Measurements from ENCODE around the gene NOSTRIN. TPM values are rescaled to one million over a fixed set of nuclear protein-coding genes. Genes with fewer than 3 reads are reported as not detected.

The NOSTRIN gene
- total RNA-seq, 1 donor from 2014 or later = 0.42 TPM

DNA sequence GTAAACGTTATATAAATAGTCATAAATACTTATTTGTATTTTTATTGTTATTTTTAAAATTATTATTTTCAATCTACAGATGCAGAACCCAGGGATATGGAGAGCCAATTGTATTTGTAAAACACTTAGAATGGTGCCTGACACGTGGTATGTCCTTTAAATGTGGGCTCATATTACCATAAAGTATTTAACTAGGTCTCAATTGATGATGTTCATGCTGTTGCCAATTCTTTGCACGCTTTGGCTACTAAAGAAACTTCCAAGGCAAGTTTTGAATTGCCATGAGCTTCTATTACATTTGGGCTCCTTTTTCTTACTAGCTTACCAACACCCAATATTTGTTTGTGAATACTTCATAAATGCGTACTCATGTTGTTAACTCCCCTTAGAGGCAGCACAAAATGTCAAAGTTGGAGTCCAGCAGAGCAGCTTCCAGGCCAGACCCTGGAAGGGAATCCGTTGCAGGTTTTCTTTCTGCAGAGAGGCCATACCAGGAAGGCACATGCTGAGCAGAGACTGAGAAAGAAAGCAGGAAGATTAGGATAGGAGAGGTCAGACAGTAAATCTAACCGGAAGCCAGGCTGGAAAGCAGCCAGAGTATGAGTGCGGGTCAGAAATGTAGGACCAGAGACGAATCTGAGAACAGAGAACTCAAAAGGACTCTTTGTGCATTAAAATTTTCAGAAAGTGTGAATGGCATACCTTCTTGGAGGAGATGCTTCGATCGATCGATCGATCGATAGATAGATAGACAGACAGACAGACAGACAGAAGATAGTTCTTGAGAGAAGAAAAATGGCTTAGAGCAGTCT is 4.2 kb upstream of the NOSTRIN start:
- H3K4me3 ChIP-seq (ENCODE audit: low read depth, low read length) = no peak overlapping the region
- DNase-seq (ENCODE audit: low read depth) = no peak
- no peaks in the 10 kb centered on the region for H3K27me3 ChIP-seq (ENCODE audit: control insufficient read depth, insufficient read depth, low read length)
- no peaks in the 10 kb centered on the region for H3K36me3 ChIP-seq (ENCODE audit: control insufficient read depth, insufficient read depth, low read length)
- TF ChIP-seq, protein P1, sequence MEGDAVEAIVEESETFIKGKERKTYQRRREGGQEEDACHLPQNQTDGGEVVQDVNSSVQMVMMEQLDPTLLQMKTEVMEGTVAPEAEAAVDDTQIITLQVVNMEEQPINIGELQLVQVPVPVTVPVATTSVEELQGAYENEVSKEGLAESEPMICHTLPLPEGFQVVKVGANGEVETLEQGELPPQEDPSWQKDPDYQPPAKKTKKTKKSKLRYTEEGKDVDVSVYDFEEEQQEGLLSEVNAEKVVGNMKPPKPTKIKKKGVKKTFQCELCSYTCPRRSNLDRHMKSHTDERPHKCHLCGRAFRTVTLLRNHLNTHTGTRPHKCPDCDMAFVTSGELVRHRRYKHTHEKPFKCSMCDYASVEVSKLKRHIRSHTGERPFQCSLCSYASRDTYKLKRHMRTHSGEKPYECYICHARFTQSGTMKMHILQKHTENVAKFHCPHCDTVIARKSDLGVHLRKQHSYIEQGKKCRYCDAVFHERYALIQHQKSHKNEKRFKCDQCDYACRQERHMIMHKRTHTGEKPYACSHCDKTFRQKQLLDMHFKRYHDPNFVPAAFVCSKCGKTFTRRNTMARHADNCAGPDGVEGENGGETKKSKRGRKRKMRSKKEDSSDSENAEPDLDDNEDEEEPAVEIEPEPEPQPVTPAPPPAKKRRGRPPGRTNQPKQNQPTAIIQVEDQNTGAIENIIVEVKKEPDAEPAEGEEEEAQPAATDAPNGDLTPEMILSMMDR (IDR thresholded peaks at IDR 0.05; ENCODE audit: insufficient read depth, low read length, poor library complexity, severe bottlenecking) = no peak

- TF ChIP-seq, protein P1 (IDR thresholded peaks at IDR 0.05; ENCODE audit: insufficient read depth, low read length, poor library complexity, severe bottlenecking) = no peak
- H3K4me3 ChIP-seq (ENCODE audit: low read depth, low read length) = no peak overlapping the region
- H3K27me3 ChIP-seq (ENCODE audit: control insufficient read depth, insufficient read depth, low read length) = no peaks in the 10 kb centered on the region
- H3K36me3 ChIP-seq (ENCODE audit: control insufficient read depth, insufficient read depth, low read length) = no peaks in the 10 kb centered on the region
- no peak for DNase-seq (ENCODE audit: low read depth)
Measured at GRCh38 chr2:168798888-168799410, 3.5 kb upstream of the NOSTRIN start.

DNA sequence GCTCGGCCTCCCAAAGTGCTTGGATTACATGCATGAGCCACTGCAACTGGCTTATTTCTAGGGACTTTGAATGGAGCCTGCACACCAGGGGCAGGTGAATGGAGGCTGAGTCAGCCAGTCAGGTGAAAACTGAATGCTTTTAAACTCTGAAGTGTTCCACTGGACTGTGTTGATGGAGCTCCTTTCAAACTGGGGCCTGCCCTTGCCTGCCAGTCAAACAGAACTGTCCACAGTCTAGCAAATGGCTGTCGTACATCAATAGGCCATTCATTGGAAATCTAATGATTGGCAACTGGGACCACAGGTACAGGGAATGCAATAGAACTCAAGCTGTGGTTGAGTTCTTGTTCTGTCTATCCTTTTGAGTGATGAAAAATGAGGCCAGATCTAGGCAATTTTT is 966 bp upstream of the NOSTRIN start:
- Histone ChIP-seq H3K36me3 (ENCODE audit: control insufficient read depth, insufficient read depth, low read length) (no peaks in the 10 kb centered on the region), H3K27me3 (ENCODE audit: control insufficient read depth, insufficient read depth, low read length) (no peaks in the 10 kb centered on the region), H3K4me3 (ENCODE audit: low read depth, low read length) (no peak overlapping the region)
- TF ChIP-seq, protein P1 (IDR thresholded peaks at IDR 0.05; ENCODE audit: insufficient read depth, low read length, poor library complexity, severe bottlenecking) = no peak
- DNase-seq (ENCODE audit: low read depth) = no peak

GRCh38 chr2:168802859-168803725 is 655 bp downstream of the NOSTRIN start:
- H3K36me3 ChIP-seq (ENCODE audit: control insufficient read depth, insufficient read depth, low read length) = no peaks in the 10 kb centered on the region
- TF ChIP-seq, protein P1 (IDR thresholded peaks at IDR 0.05; ENCODE audit: insufficient read depth, low read length, poor library complexity, severe bottlenecking) = no peak
- H3K27me3 ChIP-seq (ENCODE audit: control insufficient read depth, insufficient read depth, low read length) = no peaks in the 10 kb centered on the region
- DNase-seq (ENCODE audit: low read depth) = no peak
- H3K4me3 ChIP-seq (ENCODE audit: low read depth, low read length) = no peak overlapping the region

- Histone ChIP-seq H3K4me3 (ENCODE audit: low read depth, low read length) (no peak overlapping the region), H3K36me3 (ENCODE audit: control insufficient read depth, insufficient read depth, low read length) (no peaks in the 10 kb centered on the region), H3K27me3 (ENCODE audit: control insufficient read depth, insufficient read depth, low read length) (no peaks in the 10 kb centered on the region)
- DNase-seq (ENCODE audit: low read depth) = no peak
- TF ChIP-seq, protein P1 (IDR thresholded peaks at IDR 0.05; ENCODE audit: insufficient read depth, low read length, poor library complexity, severe bottlenecking) = no peak
Measured at GRCh38 chr2:168804214-168804613, 1.8 kb downstream of the NOSTRIN start.

Data from kidney epithelial cell (primary cell).